NCI-H1105 (cell line): ENCODE results near the gene CEP170.
A peak's percentile ranks its signal among the peaks of the same experiment; 100 is the strongest.

Experiments
- DNase-seq: peaks from one replicate; lab custom pipeline; 2025; lab: John Stamatoyannopoulos, UW

The CEP170 gene

DNA sequence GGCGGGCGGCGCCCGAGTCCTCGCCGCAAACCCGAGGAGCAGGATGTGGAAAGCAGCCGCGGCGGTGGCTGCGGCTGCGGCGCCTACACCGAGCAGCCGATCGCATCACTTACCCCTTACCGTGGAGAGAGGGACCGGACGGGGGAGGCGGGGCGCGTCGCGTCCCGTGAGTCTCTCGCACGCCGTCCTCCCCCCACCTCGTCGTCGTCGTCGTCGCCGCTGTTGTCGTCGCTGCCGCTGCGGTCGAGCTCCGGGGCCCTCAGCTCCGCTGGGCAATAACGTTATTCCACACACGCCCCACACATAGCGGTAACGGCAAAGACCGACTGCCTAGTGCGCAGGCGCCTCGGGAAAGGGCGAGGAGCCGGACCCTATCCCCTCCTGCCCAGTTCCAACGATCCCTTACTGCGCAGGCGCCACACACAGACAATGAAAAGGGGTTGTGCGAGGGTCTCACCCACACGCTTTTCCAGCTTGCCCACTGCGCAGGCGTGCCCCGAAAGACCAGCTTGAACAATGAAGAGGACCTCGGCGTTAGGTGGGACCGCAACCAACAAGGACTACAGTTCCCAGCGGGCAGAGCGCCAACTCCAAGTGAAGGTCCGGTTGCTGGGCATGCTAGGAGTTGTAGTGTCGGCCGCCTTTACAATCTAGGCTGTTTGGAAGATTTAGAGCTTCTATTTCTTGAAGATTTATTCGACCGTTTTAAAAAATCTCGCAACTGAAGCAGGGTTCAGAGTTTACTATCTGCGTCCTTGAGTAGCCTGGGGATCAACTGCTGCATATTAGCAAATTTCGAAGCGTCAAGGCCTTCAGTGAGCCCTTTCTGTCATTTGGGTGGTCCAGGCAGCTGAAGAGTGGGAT is at the start of gene CEP170:
TSS of gene CEP170 (minus strand) at position 355 of the 864 bp plus-strand sequence. CDS start 30,001 bp downstream, outside the sequence.
- peak; percentile 93 for DNase-seq

GRCh38 chr1:243301059-243301458 is 46.0 kb upstream of the CEP170 start:
- no peak for DNase-seq

DNA sequence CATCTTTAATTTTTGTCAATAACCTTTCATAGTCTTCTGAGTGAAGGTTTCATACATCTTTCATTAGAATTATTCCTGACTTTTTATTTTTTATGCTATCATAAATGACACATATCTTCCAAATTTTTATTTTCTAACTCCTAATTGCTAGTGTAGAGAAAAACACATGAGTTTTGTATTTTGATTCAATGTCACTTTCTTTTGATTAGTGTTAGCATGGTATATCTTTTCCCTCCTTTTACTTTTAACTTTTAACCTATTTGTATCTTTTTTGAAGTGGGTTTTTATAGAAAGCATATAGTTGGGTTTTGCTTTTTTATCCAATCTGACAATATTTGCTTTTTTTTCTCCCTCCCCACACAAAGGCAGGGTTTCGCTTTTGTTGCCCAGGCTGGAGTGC is 44.0 kb upstream of the CEP170 start:
- no peak for DNase-seq

GRCh38 chr1:243294723-243295121 is 39.6 kb upstream of the CEP170 start:
- no peak for DNase-seq

DNA sequence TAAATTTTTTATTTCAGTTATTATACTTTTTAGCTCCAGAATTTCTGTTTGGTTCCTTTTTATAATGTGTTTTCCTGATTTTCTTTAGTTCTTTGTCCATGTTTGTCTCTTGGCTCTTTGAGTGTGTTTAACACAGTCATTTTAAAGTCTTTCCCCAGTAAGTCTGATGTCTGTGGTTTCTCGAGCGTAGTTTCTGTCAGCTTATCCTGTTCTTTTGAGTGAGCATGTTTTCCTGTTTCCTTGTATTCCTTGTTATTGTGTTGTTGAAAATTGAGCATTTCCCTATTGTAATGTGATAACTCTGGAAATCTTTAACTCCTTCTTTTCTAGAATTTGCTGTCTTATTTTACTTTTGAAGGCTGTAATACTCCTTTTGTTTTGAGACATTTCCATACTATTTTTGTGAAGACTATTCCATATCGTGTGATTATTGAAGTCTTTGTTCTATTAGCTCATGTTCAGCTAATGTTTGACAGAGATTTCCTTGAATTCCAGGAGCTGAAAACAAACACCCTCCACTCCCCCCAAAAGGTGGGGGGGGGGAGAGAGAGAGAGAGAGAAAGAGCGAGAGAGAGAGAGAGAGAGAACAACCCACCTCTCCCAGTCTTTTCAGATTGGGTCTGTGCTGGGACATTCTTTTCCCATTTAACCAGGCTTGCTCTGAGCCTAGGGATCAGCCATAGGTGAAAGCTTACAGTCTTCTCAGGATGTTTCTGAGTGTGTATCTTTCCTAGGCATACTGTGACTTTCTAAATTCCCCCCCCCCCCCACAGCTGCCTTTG is 39.1 kb upstream of the CEP170 start:
- no peak for DNase-seq

DNA sequence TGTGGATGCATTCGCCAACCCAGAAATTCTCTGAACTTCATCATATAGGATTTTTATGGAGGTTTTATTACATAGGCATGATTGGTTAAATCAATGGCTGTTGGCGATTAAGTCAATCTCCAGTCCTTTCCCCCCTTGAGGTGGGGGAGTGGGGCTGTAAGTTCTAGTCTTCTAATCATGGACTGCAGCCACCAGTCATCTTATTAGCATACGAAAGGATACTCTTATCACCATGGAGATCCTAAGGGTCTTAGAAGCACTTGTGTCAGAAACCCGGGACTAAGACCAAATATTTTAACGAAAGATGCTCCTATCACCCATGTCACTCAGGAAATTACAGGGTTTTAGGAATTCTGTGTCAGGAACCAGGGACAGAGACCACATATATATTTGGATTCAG is 37.0 kb upstream of the CEP170 start:
- no peak for DNase-seq

DNA sequence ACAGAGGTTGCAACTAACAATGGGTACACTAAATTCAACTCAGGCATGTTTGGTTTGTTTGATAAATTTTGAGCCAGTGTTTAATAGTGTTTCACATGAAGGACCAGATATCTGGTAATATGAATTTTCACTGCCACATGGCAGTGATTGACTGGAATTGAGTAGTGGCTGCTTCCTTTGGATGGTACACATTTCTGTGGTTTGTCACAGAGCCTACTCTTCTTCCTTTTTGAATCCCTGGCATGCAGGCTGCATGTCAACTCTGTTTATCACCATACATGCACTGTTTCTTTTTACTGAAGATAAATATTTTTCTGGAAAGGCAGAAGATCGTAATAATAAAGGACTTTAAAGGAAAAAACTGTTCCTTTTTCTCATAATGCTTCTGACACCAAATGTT is 36.2 kb upstream of the CEP170 start:
- DNase-seq = no peak

DNA sequence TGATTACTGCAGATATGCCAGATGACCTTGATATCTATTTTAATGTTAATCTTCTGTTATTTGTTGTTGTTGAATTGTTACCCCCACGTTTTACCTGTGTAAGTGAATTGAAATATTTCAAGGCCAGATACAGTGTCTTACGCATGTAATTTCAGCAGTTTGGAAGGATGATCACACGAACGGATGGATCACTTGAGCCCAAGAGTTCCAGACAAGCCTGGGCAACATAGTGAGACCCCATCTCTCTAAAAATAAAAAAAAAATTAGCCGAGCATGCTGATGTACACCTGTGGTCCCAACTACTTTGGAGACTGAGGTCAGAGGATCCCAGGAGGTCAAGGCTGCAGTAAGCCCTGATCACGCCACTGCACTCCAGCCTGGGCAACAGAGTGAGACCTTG is 33.0 kb upstream of the CEP170 start:
- no peak for DNase-seq

DNA sequence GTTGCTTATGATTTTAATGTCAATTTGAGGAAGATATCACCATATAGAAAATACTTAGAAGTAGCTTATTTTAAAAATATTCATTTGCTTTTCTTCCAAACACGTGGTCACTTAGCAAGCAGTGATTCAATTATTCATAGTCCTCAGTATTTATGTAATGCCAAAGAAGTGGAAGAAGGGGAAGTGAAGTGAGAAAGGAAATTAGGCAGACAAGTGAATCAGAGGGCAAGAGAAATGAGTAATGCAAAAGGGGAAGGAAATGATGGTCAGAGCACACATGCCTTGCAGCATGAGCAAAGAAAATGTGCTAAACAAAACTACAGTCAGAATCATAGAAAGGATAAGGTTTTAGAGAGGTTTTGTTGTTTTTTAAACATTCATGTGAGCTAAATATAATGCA is 32.6 kb upstream of the CEP170 start:
- no peak for DNase-seq

- DNase-seq = no peak
Observed at GRCh38 chr1:243287123-243287460, 32.0 kb upstream of the CEP170 start.

- DNase-seq = no peak
Observed at GRCh38 chr1:243286409-243287122, 31.5 kb upstream of the CEP170 start.

DNA sequence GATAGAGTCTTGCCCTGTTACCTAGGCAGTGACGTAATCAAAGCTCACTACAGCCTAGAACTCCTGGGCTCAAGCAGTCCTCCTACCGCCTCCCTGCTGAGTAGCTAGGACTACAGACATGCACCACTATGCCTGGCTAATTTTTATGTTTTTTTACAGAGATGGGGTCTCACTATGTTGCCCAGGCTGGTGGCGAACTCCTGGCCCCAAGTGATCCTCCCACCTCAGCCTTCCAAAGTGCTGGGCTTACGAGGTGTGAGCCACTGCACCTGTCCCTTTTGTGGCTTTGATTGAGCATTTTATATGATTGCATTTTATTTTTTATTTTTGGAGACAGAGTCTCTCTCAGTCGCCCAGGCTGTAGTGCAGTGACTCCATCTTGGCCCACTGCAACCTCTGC is 26.6 kb upstream of the CEP170 start:
- DNase-seq = no peak

DNA sequence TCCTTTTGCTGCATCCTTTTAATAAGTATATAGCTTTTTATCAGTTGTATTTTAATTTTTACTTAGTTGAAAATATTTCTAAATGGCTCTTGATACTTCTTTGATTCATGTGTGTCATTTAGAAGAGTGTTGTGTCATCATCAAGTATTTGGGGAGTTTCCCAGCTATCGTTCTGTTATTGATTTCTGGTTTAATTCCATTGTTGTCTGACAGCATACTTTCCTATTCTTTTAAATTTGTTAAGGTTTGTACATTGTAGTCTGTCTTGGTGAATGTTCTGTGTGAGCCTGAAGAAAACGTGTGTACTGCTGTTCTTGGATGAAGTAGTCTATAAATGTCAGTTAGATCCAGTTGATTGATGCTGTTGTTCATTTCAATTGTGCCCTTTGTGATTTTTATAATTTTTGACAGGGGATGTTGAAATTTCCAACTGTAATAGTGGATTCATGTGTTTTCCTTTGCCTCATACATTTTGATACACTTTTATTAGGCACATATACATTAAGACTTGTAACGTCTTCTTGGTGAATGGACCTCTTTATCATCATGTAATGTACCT is 25.6 kb upstream of the CEP170 start:
- no peak for DNase-seq

- DNase-seq = no peak
Observed at GRCh38 chr1:243275316-243275715, 20.2 kb upstream of the CEP170 start.

DNA sequence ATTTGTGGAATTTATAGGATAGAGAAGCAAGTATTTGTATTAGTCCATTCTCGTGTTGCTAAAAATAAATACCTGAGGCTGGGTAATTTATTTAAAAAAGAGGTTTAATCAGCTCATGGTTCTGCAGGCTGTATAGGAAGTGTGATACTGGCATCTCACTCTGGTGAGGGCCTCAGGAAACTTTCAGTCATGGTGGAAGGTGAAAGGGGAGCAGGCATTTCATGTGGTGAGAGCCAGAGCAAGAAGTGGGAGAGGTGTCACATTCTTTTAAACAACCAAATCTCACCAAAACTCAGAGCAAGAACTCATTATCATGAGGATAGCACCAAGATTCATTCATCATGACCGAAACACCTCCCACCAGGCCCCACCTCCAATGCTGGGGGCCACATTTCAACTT is 18.9 kb upstream of the CEP170 start:
- no peak for DNase-seq

DNA sequence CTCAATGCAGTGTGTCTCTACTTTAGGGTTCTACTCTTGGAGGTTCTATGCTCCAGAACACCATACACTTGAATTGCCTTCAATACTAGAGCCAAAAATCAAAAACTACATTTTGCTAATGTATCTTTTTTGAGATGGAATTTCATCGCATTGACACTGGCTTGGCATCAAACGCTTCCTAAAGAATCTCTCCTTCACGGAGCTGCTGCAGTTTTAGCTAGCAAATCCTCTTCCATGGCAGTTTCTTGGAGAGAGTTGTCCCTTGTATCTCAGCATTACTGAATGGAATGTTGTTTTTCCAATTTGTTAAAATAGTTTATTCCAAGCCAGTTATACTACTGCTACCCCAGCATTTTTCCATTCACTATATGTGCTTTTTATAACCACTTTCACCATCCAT is 18.4 kb upstream of the CEP170 start:
- no peak for DNase-seq

DNA sequence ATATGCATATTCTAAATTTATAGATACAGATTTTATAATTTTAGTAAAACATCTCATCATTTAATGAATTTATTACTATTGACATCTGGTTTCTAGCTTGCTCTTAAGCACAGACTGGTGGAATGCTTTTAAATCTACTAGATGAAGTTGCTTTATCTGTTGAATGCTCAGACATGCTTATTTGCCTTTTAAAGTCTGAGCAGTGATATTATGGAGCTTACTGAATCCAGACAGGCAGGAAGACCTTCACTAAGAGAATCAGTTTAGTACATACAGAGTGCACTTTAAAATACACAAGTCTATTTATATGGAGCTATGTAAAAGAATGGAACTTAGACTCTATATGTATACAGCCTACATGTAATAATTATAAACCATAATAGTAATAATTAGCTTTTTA is 17.3 kb upstream of the CEP170 start:
- DNase-seq = no peak

- no peak for DNase-seq
Observed at GRCh38 chr1:243271996-243272395, 16.9 kb upstream of the CEP170 start.

GRCh38 chr1:243270097-243270864 is 15.2 kb upstream of the CEP170 start:
- DNase-seq = no peak

DNA sequence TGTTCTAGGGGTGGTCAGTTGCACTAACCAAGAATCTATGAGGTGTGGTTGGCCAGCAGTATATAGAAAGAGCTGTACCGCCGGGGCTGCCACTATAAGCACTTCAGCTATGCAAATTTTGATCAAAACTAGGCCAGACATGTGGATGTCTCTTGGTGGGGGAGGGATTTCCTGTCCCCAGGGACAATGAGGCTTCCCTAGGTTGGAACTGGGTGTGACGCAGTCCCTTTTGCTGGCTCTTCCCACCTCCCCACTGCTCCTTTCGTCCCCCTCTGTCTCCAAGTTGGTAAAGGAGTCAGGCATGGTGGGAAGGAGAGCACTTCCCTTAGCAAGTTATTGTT is 14.3 kb upstream of the CEP170 start:
- DNase-seq = no peak

- no peak for DNase-seq
Observed at GRCh38 chr1:243268751-243269460, 13.8 kb upstream of the CEP170 start.
